Right ventricle myocardium superior (tissue), 1 donor: Measurements from ENCODE around the gene DHX35. TPM values are rescaled to one million over a fixed set of nuclear protein-coding genes. Genes with fewer than 3 reads are reported as not detected.
A peak's percentile ranks its signal among the peaks of the same experiment; 100 is the strongest.

Experiments
- ATAC-seq: fragments of 200-7000 bp; cut with Tn5 transposase; one replicate; pipeline ENCODE4 v1.9.1; 2020; ENCODE audit warnings: mild to moderate bottlenecking; ENCODE audit not compliant: poor library complexity
- DNase-seq: peaks from one replicate; pipeline ENCODE4 v3.0.0-alpha.2; 2020
- intact Hi-C: fragments of 100-400 bp; cut with DNase I; formaldehyde crosslinking; loops from one replicate; pipeline ENCODE4 v1.11.2; 2022
- total RNA-seq: library from RNA; stranded (reverse); fragmentation: NEBNext Ultra II Directional; extraction: Animal tissue kit (Norgen Biotek cat#: 25700); gene quantifications from one replicate; pipeline ENCODE4 v1.2.1, GENCODE V29; 2021
- donor health status: DM: no; HTN: yes; CAD: no; lungs with severe emphysema.

The DHX35 gene
- total RNA-seq, 1 donor from 2014 or later: 14.4 TPM

GRCh38 chr20:39042279-39043150 is 80.4 kb downstream of the DHX35 start:
- intact Hi-C loops: no loop called here
- no peak for DNase-seq

DNA sequence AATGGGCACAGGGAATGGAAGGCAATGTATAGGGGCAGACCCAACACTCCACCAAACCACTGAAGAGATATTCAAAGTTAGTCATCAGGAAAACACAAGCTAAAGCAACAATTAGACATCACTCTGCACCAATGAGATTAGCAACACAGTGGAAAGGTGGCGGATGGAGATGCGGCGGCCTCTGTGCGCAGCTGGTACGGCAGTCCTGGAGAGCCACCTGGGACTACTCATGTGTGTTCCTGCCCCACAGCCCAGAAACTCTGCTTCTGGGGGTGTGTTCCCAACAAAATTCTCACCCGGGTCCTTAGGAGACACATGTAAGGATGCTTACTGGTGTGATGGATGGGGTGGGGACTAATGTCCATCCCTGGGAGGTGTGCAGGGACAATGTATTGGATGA is 82.4 kb downstream of the DHX35 start:
- intact Hi-C loops: no loop called here
- DNase-seq (no peak), ATAC-seq (no peak)

More at GRCh38 chr20:39042279-39043150, 80.4 kb downstream of the DHX35 start:
- no peak for ATAC-seq

DNA sequence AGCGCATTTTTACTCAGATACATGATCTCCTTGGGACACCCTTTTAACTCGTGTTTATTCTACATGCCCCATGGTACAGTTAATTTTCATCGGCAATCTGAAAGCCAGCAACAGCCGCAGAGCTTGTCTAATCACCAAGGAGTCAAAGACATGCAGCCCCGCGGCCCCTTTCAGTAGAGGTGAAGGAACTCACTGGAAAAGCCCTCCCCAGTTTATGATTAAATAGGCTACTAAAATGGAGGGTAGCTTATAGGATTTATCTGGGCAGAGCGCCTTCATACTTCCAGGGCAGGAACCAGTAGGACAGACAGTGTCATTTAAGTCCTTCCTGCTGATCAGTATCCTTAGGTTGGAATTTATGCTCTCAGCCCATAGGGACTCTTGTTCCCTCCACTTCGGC is 83.5 kb downstream of the DHX35 start:
- ATAC-seq: no peak
- intact Hi-C loops: loop anchor here (5.0 kb wide), 1 partner anchor 118 kb away; the partner anchor contains the start of gene FAM83D
- no peak for DNase-seq

DNA sequence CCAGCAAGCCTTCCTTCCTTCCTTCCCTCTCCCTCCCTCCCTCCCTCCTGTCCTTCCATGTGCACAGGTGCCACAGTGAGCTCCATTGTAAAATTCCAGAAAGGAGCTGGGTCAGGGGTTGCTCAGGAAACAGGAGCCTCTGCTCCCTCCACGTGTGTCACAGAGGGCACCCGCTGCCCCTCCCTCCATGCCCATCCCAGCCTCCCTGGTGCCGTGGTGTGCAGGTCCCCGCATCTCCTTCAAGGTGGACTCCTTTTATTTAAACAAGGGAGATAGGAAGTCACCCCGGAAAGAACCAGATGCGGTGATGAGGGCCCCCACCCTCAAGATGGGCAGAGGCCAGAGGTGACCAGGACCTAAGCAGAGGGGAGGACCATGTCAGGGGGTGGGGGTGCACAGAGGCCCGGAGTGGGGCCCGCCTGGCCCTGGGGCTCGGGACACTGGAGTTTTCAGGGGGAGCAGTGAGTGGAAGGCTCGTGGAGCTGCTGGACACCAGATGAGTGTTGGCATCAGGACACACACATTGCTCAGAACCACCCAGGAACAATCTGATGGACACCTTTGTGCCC is 85.4 kb downstream of the DHX35 start:
- no peak for DNase-seq
- intact Hi-C loops: loop anchor here (5.0 kb wide), 1 partner anchor 120 kb away; the partner anchor contains the start of gene FAM83D
- ATAC-seq: peak; percentile 4

GRCh38 chr20:39048000-39048696 is 86.0 kb downstream of the DHX35 start:
- intact Hi-C loops: loop anchor here (2.0 to 5.0 kb wide), 2 partner anchors 33 to 121 kb away; partner anchors contain the start of gene FAM83D
- ATAC-seq: peak; percentile 81
- DNase-seq: peak; percentile 88

DNA sequence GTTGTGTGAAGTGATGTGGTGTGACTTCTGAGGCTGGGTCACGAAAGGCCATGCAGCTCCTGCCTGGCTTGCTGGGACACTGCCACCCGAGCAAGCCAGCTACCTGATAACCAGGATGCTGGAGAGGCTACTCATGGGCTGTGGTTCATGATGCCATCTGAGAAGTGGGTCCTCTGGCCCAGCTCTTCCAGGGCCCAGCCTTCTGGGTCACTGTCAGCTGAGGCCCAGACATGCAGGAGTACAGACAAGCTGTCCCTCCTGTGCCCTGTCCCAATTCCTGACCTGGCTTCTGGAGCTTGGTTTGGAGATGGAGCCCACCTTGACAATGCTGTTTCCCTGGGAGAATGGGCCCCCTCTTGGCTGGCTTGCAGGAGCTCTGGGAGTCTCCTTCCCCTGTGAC is 87.0 kb downstream of the DHX35 start:
- intact Hi-C loops: loop anchor here (2.0 to 5.0 kb wide), 2 partner anchors 32 to 122 kb away; partner anchors contain the start of gene FAM83D

DNA sequence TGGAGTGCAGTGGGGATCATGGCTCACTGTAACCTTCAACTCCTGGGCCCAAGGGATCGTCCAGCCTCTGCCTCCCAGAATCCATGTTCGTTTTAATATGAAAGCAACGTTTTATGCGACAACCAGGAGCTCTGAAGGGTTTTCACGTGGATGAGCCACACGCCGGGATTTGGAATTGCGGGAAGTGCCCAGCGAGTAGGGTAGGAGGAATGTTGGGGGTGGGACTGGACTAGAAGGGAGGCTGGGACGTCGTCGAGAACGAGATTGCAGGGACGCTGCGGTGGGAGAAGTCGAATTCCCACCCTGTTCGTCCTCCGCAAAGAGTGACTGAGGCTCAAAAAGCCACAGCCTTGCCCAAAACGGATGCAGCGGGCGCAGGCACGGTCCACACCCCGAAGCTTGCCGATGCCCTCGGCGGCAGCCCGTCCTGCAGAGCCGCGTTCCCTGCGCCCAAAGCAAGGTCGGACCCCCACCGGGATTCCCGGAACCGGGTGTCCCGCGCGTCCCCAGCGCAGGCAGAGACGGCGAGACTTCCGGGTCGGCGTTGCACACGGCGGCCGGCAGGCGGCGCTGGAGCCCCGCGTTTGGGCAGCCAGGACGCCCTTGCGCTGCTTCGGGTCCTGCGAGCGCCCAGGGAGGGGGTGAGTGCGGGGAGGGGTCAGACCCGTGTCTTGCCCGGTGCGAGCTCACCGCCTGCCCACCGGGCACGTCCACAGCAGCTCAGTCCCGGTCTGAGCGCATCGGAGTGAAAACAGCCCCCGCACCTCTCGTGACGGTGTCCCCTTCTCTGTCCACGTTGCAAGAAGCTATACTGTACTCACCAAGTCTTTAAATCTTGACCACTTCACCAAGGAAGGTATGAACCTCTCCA is 87.8 kb downstream of the DHX35 start:
- intact Hi-C loops: loop anchor here (2.0 to 5.0 kb wide), 2 partner anchors 31 to 123 kb away; partner anchors contain the start of gene FAM83D
- DNase-seq (peak; percentile 88), ATAC-seq (peak; percentile 92)

More for the DNA sequence above, 87.0 kb downstream of the DHX35 start:
- ATAC-seq: no peak
- DNase-seq: no peak

GRCh38 chr20:39050555-39050902 is 88.4 kb downstream of the DHX35 start:
- no peak for ATAC-seq
- intact Hi-C loops: no loop called here
- no peak for DNase-seq

GRCh38 chr20:39052676-39053075 is 90.5 kb downstream of the DHX35 start:
- ATAC-seq: no peak
- intact Hi-C loops: no loop called here
- no peak for DNase-seq

DNA sequence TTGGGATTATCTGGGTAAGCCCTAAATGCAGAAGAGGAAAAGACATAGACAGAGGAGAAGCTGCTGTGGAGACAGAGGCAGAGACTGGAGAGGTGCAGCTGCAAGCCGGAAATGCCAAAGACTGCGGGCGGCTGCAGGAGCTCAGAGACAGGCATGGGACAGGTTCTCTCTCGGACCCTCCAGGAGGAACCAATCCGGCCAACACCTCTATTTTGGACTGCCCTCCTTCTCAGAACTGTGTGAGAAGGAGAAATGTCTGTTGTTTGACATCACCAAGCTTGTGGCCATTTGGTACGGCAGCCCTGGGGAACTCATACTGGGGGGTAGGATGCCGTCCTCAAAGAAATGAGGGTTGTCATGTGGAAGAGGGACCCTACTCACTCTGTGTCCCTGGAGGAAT is 95.0 kb downstream of the DHX35 start:
- no peak for ATAC-seq
- intact Hi-C loops: no loop called here
- no peak for DNase-seq

GRCh38 chr20:39057911-39058310 is 95.8 kb downstream of the DHX35 start:
- no peak for DNase-seq
- ATAC-seq: no peak
- intact Hi-C loops: no loop called here

GRCh38 chr20:39059036-39059435 is 96.9 kb downstream of the DHX35 start:
- ATAC-seq (no peak), DNase-seq (no peak)
- intact Hi-C loops: no loop called here

GRCh38 chr20:39066471-39067242 is 104.5 kb downstream of the DHX35 start:
- intact Hi-C loops: no loop called here
- ATAC-seq (no peak), DNase-seq (no peak)

- intact Hi-C loops: no loop called here
- DNase-seq (no peak), ATAC-seq (no peak)
These were observed 105.5 kb downstream of the DHX35 start for GRCh38 chr20:39067526-39068216.

GRCh38 chr20:39069976-39070375 is 107.8 kb downstream of the DHX35 start:
- ATAC-seq (no peak), DNase-seq (no peak)
- intact Hi-C loops: no loop called here

DNA sequence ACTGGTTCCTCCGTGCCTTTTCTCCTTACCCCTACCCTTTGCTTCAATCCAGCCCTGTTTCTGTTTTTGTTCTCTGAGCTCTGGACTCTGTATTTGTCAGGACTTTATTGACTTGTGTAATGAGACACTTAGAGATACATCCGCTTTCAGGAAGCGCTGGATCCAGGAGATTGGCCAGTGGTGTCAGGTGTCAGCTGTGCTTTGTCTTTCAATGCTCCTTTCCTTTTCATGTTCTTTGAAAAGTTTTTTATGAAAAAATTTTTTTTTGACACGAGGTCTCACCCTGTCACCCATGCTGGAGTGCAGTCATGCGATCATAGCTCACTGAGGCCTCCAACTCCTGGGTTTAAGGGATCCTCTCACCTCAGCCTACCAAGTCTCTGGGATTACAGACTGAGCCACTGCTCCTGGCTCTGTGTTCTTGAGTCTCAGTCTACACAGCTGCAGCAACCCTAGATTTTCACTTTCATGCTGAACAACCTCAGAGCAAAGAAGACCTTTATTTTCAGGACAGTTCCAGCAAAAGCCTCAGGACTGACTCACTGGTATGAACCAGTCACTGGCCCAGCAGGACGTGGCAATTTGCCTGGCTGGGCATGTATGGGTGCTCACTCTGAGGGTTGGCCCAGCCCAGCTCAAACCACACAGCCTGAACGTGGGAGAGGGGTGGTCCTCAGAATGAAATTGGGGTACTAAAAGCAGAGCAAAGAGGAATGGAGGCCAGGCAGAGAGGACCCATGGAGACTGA is 108.5 kb downstream of the DHX35 start:
- DNase-seq: no peak
- ATAC-seq: no peak
- intact Hi-C loops: no loop called here

- intact Hi-C loops: no loop called here
- ATAC-seq: no peak
These were observed 110.0 kb downstream of the DHX35 start for GRCh38 chr20:39072132-39072531.

More at GRCh38 chr20:39072132-39072531, 110.0 kb downstream of the DHX35 start:
- no peak for DNase-seq
